ENCODE results near the gene CTLA4. TPM values are rescaled to one million over a fixed set of nuclear protein-coding genes. Genes with fewer than 3 reads are reported as not detected.
A peak's percentile ranks its signal among the peaks of the same experiment; 100 is the strongest.

Gene CTLA4
- total and polyA plus RNA-seq, 2 of the 4 experiments (the other 2 are of a cell fraction), result not detected

DNA sequence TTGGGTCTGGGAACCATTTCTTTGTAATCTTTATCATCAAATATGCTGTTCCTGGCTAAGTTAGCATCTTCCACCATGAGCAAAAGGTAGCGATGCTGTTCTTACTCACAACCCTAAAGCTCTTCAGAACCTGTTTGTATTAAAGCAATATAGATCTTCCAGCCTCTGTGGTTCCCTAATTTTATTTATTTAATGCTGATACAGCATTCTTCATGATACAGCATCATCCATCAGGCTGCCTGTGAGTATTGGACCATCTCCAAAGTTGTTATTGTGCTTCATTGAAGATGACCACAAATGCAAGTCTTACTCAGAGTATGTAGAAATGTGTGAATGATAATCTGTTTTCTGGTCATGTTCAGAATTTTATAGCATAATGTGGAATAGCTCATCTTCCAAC, 40.9 kb upstream of the CTLA4 start:
- intact Hi-C loops (cut with micrococcal nuclease), result no loop called here
- H4K20me1 ChIP-seq (ENCODE audit: insufficient read depth, low read length), result no peaks in the 10 kb centered on the region
- no peaks in the 10 kb centered on the region for H3K36me3 ChIP-seq (ENCODE audit: control insufficient read depth, insufficient read depth, low read length)
- H3K23ac ChIP-seq (ENCODE audit: low read depth, low read length), result no peak overlapping the region
- H2BK15ac ChIP-seq (ENCODE audit: low read depth, low read length), result no peak overlapping the region
- no peak for ATAC-seq (ENCODE audit: low read depth)
- no peak overlapping the region for H2AK9ac ChIP-seq (replicated peaks; ENCODE audit: low read depth, low read length, poor library complexity)
- no peak overlapping the region for H2AK5ac ChIP-seq (ENCODE audit: low read depth, low read length)
- TF ChIP-seq RAD21 (IDR thresholded peaks at IDR 0.05; ENCODE audit: low read length) (no peak), MAFK (IDR thresholded peaks at IDR 0.05; ENCODE audit: low read depth, low read length) (peak; percentile 96)
- H2BK5ac ChIP-seq (ENCODE audit: low read depth, low read length, poor library complexity, severe bottlenecking), result no peak overlapping the region
- H3K4me1 ChIP-seq (ENCODE audit: control insufficient read depth, insufficient read depth, low read length), result no peaks in the 10 kb centered on the region
- H3K18ac ChIP-seq (ENCODE audit: low read depth, low read length), result no peak overlapping the region
- H3K9me1 ChIP-seq (ENCODE audit: insufficient read depth, low read length), result no peaks in the 10 kb centered on the region
- in situ Hi-C loops (cut with MboI; ENCODE audit: low sequenced_read_pairs), result no loop called here
- H3K4ac ChIP-seq (ENCODE audit: low read depth, low read length), result no peak overlapping the region
- H3K9me3 ChIP-seq (ENCODE audit: control insufficient read depth, insufficient read depth, low read length), result no peaks in the 10 kb centered on the region
- no CpG with 5 or more reads among the region's 1 CpG for whole genome bisulfite sequencing, 2 experiments (ENCODE audit: extremely low coverage in 2 of 2, insufficient read length in 1 of 2)
- no peak overlapping the region for H2AFZ ChIP-seq (replicated peaks; ENCODE audit: low read length, poor library complexity)
- H3K56ac ChIP-seq (ENCODE audit: extremely low read depth, insufficient read depth, low read length), result no peak overlapping the region
- POLR2A ChIA-PET (ENCODE audit: unreplicated experiment), result no interaction called here
- no peak overlapping the region for H2BK20ac ChIP-seq (ENCODE audit: low read depth, low read length)
- no peaks in the 10 kb centered on the region for H3K79me1 ChIP-seq (ENCODE audit: low read depth in 1 of 2, low read length in 2 of 2)
- H4K8ac ChIP-seq (ENCODE audit: low read depth in 2 of 2, low read length in 2 of 2), result no peak overlapping the region
- H3K4me3 ChIP-seq (ENCODE audit: insufficient read depth, low read depth, low read length), result no peak overlapping the region
- no peak overlapping the region for H4K91ac ChIP-seq (ENCODE audit: insufficient read depth, low read depth, low read length)
- H2BK120ac ChIP-seq (ENCODE audit: low read depth, low read length), result no peak overlapping the region
- BruUV-seq (replicated peaks), result no TSS peak
- no peak for DNase-seq
- dilution Hi-C loops (cut with HindIII; ENCODE audit: low sequenced_read_pairs, unreplicated experiment), result no loop called here
- no peak overlapping the region for H3K9ac ChIP-seq (ENCODE audit: low read depth, low read length)
- peaks cover 27% of the 10 kb centered on the region for H3K27me3 ChIP-seq (ENCODE audit: control insufficient read depth, insufficient read depth, low read length)
- H3K27ac ChIP-seq (ENCODE audit: insufficient read depth, low read length), result no peak overlapping the region
- no peak overlapping the region for H3K14ac ChIP-seq (replicated peaks; ENCODE audit: low read depth, low read length)
- CTCF ChIA-PET, result no interaction called here
- no peak overlapping the region for H4K5ac ChIP-seq (ENCODE audit: low read depth, low read length)
- no peak overlapping the region for H3K4me2 ChIP-seq (ENCODE audit: low read depth, low read length)
